AG10803 (cell line): ENCODE measurements around the gene INSRR.

ENCODE experiments used
- DNase-seq: peaks from one replicate; pipeline ENCODE4 v3.0.0; 2010; ENCODE audit warnings: low read depth
- H3K4me3 ChIP-seq: 2 replicates; pipeline ENCODE4 v1.5.1; 2011; ENCODE audit warnings: mild to moderate bottlenecking, low read length, control low read depth
- CTCF ChIP-seq: conservative IDR thresholded peaks from 2 replicates; pipeline ENCODE4 v1.5.1; 2011; ENCODE audit warnings: mild to moderate bottlenecking, low read length, control low read depth, inconsistent platforms

Gene INSRR

GRCh38 chr1:156886583-156887281, 27.8 kb upstream of the INSRR start:
- H3K4me3 ChIP-seq = no peak overlapping the region
- TF ChIP-seq CTCF = no peak
- DNase-seq = no peak

- DNase-seq = no peak
- H3K4me3 ChIP-seq = no peak overlapping the region
- TF ChIP-seq CTCF = no peak
Observed at GRCh38 chr1:156885880-156886355, 27.0 kb upstream of the INSRR start.

GRCh38 chr1:156885314-156885713, 26.4 kb upstream of the INSRR start:
- TF ChIP-seq CTCF = no peak
- DNase-seq = peak; percentile 46

GRCh38 chr1:156884560-156885184, 25.8 kb upstream of the INSRR start:
- H3K4me3 ChIP-seq = no peak overlapping the region
- no peak for DNase-seq
- TF ChIP-seq CTCF = no peak

More at GRCh38 chr1:156885314-156885713, 26.4 kb upstream of the INSRR start:
- H3K4me3 ChIP-seq = no peak overlapping the region

GRCh38 chr1:156883919-156884318, 25.0 kb upstream of the INSRR start:
- no peak overlapping the region for H3K4me3 ChIP-seq
- no peak for DNase-seq
- TF ChIP-seq CTCF = no peak

- no peak for TF ChIP-seq CTCF
- DNase-seq = no peak
- H3K4me3 ChIP-seq = no peak overlapping the region
Observed at GRCh38 chr1:156882543-156882942, 23.6 kb upstream of the INSRR start.

- no peak for DNase-seq
- TF ChIP-seq CTCF = no peak
- H3K4me3 ChIP-seq = no peak overlapping the region
Observed at GRCh38 chr1:156881663-156882062, 22.7 kb upstream of the INSRR start.
